Measurements from ENCODE around the gene RCAN2. TPM values are rescaled to one million over a fixed set of nuclear protein-coding genes. Genes with fewer than 3 reads are reported as not detected.

The RCAN2 gene
- total and polyA plus RNA-seq, 2 experiments from 2014 or later, result 6.0 to 9.3 TPM

DNA sequence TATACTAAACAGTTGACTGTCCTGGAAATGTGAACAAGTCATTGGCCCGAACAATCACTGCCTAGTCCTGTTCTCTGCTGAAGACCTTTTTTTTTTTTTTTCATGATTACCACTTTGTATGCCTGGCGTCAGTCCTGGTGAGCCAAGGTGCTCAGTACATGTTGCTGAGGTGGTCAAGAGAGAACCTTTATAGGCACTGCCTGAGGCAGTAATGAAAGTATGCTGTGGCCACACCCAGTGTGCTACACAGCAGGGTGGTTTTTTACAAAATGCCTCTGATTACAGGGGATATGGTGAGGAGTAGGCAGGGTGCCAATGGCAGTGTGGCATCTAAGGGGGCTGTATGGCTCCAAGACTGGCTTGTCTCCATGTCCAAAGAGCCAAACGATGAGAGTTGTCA is 185.4 kb downstream of the RCAN2 start (continued):
- TF ChIP-seq, protein P1, sequence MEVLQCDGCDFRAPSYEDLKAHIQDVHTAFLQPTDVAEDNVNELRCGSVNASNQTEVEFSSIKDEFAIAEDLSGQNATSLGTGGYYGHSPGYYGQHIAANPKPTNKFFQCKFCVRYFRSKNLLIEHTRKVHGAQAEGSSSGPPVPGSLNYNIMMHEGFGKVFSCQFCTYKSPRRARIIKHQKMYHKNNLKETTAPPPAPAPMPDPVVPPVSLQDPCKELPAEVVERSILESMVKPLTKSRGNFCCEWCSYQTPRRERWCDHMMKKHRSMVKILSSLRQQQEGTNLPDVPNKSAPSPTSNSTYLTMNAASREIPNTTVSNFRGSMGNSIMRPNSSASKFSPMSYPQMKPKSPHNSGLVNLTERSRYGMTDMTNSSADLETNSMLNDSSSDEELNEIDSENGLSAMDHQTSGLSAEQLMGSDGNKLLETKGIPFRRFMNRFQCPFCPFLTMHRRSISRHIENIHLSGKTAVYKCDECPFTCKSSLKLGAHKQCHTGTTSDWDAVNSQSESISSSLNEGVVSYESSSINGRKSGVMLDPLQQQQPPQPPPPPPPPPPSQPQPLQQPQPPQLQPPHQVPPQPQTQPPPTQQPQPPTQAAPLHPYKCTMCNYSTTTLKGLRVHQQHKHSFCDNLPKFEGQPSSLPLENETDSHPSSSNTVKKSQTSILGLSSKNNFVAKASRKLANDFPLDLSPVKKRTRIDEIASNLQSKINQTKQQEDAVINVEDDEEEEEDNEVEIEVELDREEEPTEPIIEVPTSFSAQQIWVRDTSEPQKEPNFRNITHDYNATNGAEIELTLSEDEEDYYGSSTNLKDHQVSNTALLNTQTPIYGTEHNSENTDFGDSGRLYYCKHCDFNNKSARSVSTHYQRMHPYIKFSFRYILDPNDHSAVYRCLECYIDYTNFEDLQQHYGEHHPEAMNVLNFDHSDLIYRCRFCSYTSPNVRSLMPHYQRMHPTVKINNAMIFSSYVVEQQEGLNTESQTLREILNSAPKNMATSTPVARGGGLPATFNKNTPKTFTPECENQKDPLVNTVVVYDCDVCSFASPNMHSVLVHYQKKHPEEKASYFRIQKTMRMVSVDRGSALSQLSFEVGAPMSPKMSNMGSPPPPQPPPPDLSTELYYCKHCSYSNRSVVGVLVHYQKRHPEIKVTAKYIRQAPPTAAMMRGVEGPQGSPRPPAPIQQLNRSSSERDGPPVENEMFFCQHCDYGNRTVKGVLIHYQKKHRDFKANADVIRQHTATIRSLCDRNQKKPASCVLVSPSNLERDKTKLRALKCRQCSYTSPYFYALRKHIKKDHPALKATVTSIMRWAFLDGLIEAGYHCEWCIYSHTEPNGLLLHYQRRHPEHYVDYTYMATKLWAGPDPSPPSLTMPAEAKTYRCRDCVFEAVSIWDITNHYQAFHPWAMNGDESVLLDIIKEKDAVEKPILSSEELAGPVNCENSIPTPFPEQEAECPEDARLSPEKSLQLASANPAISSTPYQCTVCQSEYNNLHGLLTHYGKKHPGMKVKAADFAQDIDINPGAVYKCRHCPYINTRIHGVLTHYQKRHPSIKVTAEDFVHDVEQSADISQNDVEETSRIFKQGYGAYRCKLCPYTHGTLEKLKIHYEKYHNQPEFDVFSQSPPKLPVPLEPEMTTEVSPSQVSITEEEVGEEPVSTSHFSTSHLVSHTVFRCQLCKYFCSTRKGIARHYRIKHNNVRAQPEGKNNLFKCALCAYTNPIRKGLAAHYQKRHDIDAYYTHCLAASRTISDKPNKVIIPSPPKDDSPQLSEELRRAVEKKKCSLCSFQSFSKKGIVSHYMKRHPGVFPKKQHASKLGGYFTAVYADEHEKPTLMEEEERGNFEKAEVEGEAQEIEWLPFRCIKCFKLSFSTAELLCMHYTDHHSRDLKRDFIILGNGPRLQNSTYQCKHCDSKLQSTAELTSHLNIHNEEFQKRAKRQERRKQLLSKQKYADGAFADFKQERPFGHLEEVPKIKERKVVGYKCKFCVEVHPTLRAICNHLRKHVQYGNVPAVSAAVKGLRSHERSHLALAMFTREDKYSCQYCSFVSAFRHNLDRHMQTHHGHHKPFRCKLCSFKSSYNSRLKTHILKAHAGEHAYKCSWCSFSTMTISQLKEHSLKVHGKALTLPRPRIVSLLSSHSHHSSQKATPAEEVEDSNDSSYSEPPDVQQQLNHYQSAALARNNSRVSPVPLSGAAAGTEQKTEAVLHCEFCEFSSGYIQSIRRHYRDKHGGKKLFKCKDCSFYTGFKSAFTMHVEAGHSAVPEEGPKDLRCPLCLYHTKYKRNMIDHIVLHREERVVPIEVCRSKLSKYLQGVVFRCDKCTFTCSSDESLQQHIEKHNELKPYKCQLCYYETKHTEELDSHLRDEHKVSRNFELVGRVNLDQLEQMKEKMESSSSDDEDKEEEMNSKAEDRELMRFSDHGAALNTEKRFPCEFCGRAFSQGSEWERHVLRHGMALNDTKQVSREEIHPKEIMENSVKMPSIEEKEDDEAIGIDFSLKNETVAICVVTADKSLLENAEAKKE (CRISPR knock-in tag; IDR thresholded peaks at IDR 0.05), result no peak
- TF ChIP-seq CREB1 (CRISPR knock-in tag; IDR thresholded peaks at IDR 0.05; ENCODE audit: low read depth), result no peak
- TF ChIP-seq, protein P2, sequence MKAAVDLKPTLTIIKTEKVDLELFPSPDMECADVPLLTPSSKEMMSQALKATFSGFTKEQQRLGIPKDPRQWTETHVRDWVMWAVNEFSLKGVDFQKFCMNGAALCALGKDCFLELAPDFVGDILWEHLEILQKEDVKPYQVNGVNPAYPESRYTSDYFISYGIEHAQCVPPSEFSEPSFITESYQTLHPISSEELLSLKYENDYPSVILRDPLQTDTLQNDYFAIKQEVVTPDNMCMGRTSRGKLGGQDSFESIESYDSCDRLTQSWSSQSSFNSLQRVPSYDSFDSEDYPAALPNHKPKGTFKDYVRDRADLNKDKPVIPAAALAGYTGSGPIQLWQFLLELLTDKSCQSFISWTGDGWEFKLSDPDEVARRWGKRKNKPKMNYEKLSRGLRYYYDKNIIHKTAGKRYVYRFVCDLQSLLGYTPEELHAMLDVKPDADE (IDR thresholded peaks at IDR 0.05), result no peak
- no peak for TF ChIP-seq EZH2 (IDR thresholded peaks at IDR 0.05; ENCODE audit: low read depth, unreplicated experiment)

DNA sequence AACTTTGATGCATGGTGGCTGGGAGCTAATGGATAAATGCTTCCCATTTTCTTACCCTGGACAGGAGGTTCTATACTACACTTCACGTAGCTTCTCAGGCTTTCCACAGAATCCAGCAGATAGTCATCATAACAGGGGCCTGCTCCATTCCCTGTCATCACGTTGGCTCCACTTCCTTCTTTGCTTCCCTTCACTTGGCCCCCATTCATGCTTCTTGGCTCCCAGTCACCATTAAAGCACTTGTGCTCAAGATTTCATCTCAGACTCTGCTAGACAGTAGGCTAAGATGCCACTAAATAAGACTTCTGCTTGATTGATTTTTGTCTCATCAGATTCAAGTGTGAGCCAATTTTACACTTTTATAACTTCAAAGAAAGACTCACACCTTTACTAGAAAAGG is 186.0 kb downstream of the RCAN2 start:
- H3K4me1 Mint-ChIP-seq, result no peaks in the 10 kb centered on the region
- no peaks in the 10 kb centered on the region for H3K27me3 Mint-ChIP-seq (ENCODE audit: insufficient read depth, low read depth, poor library complexity)
- no peak overlapping the region for H3K4me3 Mint-ChIP-seq
- ATAC-seq (no peak), DNase-seq (ENCODE audit: low spot score) (no peak)
- Histone ChIP-seq H4K20me1 (replicated peaks; ENCODE audit: insufficient read depth) (no peaks in the 10 kb centered on the region), H3F3A (replicated peaks; ENCODE audit: low read depth) (no peaks in the 10 kb centered on the region), H2AFZ (no peak overlapping the region), H3K4me1 (ENCODE audit: insufficient read depth) (no peaks in the 10 kb centered on the region), H3K27me3 (ENCODE audit: insufficient read depth) (no peaks in the 10 kb centered on the region), H3K36me3 (ENCODE audit: insufficient read depth) (no peaks in the 10 kb centered on the region), H3K27ac (ENCODE audit: low read depth) (no peak overlapping the region), H3K9me2 (ENCODE audit: insufficient read depth) (no peaks in the 10 kb centered on the region; the same call in 1 of the 2 replicates), H3K4me2 (no peak overlapping the region), H3K79me2 (replicated peaks; ENCODE audit: insufficient read depth) (no peaks in the 10 kb centered on the region), H3K4me3 (no peak overlapping the region)
- H3K9me3 Mint-ChIP-seq, result no peaks in the 10 kb centered on the region
- H3K36me3 Mint-ChIP-seq (ENCODE audit: low read depth), result no peaks in the 10 kb centered on the region
- no peak overlapping the region for H3K27ac Mint-ChIP-seq
- TF ChIP-seq, protein P3, sequence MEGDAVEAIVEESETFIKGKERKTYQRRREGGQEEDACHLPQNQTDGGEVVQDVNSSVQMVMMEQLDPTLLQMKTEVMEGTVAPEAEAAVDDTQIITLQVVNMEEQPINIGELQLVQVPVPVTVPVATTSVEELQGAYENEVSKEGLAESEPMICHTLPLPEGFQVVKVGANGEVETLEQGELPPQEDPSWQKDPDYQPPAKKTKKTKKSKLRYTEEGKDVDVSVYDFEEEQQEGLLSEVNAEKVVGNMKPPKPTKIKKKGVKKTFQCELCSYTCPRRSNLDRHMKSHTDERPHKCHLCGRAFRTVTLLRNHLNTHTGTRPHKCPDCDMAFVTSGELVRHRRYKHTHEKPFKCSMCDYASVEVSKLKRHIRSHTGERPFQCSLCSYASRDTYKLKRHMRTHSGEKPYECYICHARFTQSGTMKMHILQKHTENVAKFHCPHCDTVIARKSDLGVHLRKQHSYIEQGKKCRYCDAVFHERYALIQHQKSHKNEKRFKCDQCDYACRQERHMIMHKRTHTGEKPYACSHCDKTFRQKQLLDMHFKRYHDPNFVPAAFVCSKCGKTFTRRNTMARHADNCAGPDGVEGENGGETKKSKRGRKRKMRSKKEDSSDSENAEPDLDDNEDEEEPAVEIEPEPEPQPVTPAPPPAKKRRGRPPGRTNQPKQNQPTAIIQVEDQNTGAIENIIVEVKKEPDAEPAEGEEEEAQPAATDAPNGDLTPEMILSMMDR (conservative IDR thresholded peaks at IDR 0.05; ENCODE audit: low read depth in 2 of 2), result no peak
- no peak for TF ChIP-seq POLR2AphosphoS5 (IDR thresholded peaks at IDR 0.05; ENCODE audit: low read depth)
- no peak for TF ChIP-seq ZNF331 (CRISPR knock-in tag; IDR thresholded peaks at IDR 0.05; ENCODE audit: low read depth)
- TF ChIP-seq, protein P2 (IDR thresholded peaks at IDR 0.05), result no peak
- TF ChIP-seq EZH2 (IDR thresholded peaks at IDR 0.05; ENCODE audit: low read depth, unreplicated experiment), result no peak
- TF ChIP-seq EZH2phosphoT487 (IDR thresholded peaks at IDR 0.05; ENCODE audit: unreplicated experiment), result no peak
- TF ChIP-seq CREB1 (CRISPR knock-in tag; IDR thresholded peaks at IDR 0.05; ENCODE audit: low read depth), result no peak
